ENCODE data around the gene CAPN9.

CAPN9 gene

DNA sequence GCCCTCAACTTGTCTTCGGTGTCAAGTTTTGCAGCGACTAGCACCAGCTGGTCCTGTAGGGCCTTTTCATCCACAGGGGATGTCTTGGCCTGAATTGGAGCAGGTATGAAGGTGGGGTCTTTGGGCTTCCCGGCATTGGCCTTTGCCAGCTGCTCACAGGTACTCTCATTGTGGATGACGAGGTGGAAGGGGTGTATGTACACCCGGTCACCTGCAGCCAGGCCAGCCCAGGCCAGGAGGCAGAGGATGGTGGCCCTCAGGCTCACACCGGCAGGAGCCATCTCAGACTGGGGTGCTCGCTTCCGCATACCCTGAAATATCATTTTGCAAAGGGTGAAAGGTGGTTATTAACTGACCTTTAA lies 36.7 kb upstream of the CAPN9 start:
- TF ChIP-seq, protein P1, sequence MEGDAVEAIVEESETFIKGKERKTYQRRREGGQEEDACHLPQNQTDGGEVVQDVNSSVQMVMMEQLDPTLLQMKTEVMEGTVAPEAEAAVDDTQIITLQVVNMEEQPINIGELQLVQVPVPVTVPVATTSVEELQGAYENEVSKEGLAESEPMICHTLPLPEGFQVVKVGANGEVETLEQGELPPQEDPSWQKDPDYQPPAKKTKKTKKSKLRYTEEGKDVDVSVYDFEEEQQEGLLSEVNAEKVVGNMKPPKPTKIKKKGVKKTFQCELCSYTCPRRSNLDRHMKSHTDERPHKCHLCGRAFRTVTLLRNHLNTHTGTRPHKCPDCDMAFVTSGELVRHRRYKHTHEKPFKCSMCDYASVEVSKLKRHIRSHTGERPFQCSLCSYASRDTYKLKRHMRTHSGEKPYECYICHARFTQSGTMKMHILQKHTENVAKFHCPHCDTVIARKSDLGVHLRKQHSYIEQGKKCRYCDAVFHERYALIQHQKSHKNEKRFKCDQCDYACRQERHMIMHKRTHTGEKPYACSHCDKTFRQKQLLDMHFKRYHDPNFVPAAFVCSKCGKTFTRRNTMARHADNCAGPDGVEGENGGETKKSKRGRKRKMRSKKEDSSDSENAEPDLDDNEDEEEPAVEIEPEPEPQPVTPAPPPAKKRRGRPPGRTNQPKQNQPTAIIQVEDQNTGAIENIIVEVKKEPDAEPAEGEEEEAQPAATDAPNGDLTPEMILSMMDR (IDR thresholded peaks at IDR 0.05; ENCODE audit: extremely low read depth, insufficient read depth, missing control alignments) = no peak
- no peak for DNase-seq (ENCODE audit: low spot score)
- in situ Hi-C loops (cut with MboI; ENCODE audit: low pct_unique_long_range_greater_than_20kb, low sequenced_read_pairs, unreplicated experiment) = no loop called here

DNA sequence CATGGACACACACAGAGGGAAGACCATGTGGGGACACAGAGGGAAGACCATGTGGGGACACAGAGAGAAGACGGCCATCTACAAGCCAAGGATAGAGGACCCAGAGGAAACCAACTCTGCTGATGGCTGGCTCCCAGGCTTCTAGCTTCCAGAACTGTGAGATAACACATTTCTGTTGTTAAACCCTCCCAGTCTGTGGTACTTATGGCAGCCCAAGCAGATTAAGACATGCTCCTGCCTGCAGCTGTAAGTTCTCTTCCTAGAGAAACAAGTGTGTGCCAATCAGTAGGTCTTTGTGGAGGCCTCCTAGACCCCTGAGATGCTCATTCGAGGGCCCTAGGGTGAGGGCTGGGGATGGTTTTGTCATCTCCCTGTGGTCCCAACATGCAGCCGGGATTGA lies 35.9 kb upstream of the CAPN9 start:
- DNase-seq (ENCODE audit: low spot score) = no peak
- TF ChIP-seq, protein P1 (IDR thresholded peaks at IDR 0.05; ENCODE audit: extremely low read depth, insufficient read depth, missing control alignments) = no peak
- in situ Hi-C loops (cut with MboI; ENCODE audit: low pct_unique_long_range_greater_than_20kb, low sequenced_read_pairs, unreplicated experiment) = no loop called here

DNA sequence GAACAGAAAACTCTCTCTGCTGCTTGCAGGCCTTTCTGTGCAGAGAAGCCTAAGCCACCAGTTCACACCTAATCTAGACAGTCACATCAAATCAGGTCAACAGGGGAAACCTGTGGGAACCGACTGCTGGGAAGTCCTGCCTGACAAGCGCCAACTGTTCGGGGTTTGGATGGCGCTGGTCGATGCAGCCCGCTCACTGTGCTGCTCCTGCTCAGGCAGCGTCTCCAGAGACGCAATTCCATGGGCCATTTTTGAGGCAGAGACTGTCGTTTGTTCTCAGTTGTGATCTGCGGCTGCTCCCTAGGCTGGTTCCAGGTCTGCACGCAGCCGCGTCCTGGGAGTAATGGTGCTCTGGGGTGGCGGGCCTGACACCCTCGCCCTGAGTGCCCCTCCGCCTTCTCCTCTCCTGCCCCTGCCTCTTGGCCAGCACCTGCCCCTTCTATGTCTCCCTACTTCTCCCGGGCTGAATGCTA lies 34.7 kb upstream of the CAPN9 start:
- in situ Hi-C loops (cut with MboI; ENCODE audit: low pct_unique_long_range_greater_than_20kb, low sequenced_read_pairs, unreplicated experiment) = no loop called here
- TF ChIP-seq, protein P1 (IDR thresholded peaks at IDR 0.05; ENCODE audit: extremely low read depth, insufficient read depth, missing control alignments) = no peak
- DNase-seq (ENCODE audit: low spot score) = no peak

DNA sequence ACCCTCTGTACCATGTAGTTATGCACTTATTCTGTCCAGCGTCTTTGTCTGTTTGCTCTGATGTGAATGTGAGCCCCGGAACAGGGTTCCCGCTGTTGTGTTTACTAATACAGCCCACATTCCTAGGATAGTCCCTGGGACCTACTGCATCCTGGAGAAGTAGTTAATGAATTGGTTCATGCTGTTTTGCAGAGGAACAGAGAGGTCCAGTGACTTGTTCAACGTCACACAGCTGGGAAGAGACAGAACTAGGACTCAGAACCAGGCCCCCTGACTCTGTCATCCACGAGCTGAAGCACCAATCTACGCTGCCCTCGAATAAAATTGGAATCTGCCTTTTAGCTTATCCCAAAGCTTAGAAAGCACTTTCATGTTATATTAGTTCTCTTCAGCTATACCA lies 34.0 kb upstream of the CAPN9 start:
- TF ChIP-seq, protein P1 (IDR thresholded peaks at IDR 0.05; ENCODE audit: extremely low read depth, insufficient read depth, missing control alignments) = no peak
- no peak for DNase-seq (ENCODE audit: low spot score)
- in situ Hi-C loops (cut with MboI; ENCODE audit: low pct_unique_long_range_greater_than_20kb, low sequenced_read_pairs, unreplicated experiment) = no loop called here

DNA sequence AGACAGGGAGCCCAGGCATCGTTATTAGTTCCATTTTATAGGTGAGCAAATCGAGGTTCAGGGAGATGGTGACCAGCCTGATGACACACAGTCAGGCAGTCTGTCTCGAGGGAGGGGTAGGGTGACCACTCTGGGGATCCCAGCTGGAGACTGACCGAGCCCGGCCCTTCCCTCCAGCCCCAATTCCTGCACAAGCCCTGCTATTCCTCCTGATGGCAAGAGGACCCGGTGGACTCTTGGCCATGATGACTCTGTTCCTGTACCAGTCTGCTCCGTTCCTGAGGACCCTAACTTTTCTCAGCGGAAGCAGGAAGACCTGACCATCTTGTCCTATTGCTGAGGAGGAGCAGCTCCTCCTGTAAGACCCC lies 33.7 kb upstream of the CAPN9 start:
- DNase-seq (ENCODE audit: low spot score) = no peak
- TF ChIP-seq, protein P1 (IDR thresholded peaks at IDR 0.05; ENCODE audit: extremely low read depth, insufficient read depth, missing control alignments) = no peak
- in situ Hi-C loops (cut with MboI; ENCODE audit: low pct_unique_long_range_greater_than_20kb, low sequenced_read_pairs, unreplicated experiment) = no loop called here

DNA sequence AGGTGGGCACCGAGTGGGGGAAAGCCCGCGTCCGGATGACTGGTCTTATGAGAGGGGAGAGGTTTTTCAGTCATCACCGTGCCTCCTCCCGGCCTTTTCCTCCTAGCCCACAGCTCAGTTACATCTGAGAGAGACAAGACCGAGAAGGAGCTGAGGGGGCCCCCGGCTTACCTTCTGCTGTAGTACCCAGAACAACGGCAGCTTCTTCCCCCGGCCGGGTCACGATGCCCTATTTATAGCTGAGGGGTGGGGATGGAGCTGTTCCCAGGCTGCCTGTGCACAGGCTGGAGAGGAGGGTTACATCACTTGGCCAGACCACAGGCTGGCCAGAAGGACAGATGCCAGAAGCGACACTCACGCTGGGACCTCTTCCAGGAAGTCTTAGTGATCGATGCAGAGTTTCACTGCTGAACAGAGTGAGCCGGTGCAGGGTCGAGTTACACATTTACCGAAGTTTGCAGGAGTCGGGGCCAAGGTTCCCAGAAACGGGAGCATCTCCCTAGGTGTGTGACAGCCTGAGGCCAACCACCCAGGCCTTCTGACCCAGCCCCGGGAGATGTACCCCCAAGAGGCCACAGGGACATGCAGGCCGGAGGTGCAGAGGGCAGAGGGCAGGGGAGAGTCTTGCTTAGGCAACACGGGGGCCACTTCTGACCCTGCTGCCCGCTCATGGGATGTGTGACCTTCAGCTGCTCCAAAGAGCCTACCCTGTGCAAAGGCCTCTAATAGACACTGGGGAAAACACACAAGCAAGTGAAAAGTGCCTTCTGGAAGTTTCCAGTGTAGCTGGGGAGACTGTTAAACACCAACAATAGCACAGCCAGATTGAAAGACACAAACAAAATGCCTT lies 33.0 kb upstream of the CAPN9 start, which contains the start of gene AGT:
TSS of gene AGT (minus strand) at position 208 of the 850 bp plus-strand sequence. CDS start 3,299 bp downstream, outside the sequence.
- TF ChIP-seq, protein P1 (IDR thresholded peaks at IDR 0.05; ENCODE audit: extremely low read depth, insufficient read depth, missing control alignments) = no peak
- in situ Hi-C loops (cut with MboI; ENCODE audit: low pct_unique_long_range_greater_than_20kb, low sequenced_read_pairs, unreplicated experiment) = no loop called here
- no peak for DNase-seq (ENCODE audit: low spot score)

Measured in GM13977 (cell line).